Stimulated activated CD4-positive, alpha-beta T cell treated with anti-CD3 and anti-CD28 coated beads, Interleukin-2, amount 100 ng/mL, for 4 hours (primary cell): ENCODE data around the gene RNF126.
"Not testable (repeated sequence)": the region's sequence is repeated elsewhere in the genome, so short reads cannot be mapped to it uniquely, and the experiment has no call there.

Experiments
- DNase-seq: peaks from one replicate; pipeline ENCODE4 v3.0.0-alpha.2; 2020; ENCODE audit warnings: low read depth

RNF126 gene

DNA sequence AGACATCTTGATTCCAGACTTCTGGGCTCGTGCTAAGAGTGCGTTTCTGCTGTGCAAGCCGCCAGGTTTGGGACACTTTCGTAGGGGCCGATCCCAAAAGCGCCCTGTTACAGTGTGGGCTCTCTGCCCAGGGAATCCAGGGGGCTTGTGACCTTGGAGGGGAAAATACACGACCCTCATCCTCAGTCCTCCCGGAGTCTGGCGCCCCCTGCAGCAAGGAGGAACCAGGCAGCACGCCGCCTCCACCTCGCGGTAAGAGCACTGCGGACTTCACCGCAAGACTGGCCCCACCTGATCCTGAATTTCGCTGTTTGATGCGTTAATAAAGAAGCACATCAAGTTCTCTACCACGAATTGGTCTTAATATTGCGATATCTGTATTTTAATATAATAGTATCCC lies 34.8 kb downstream of the RNF126 start:
- DNase-seq: no peak

DNA sequence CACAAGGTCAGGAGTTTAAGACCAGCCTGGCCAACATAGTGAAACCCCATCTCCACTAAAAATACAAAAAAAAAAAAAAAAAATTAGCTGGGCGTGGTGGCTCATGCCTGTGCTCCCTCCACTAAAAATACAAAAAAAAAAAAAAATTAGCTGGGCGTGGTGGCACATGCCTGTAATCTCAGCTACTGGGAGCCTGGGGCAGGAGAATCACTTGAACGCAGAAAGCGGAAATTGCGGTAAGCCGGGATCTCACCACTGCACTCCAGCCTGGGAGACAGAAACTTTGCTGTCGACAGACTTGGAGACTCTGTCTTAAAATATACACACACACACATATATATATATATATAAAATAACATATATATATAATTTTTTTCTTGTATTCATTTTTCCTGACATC lies 36.4 kb downstream of the RNF126 start:
- DNase-seq: not testable (repeated sequence)

DNA sequence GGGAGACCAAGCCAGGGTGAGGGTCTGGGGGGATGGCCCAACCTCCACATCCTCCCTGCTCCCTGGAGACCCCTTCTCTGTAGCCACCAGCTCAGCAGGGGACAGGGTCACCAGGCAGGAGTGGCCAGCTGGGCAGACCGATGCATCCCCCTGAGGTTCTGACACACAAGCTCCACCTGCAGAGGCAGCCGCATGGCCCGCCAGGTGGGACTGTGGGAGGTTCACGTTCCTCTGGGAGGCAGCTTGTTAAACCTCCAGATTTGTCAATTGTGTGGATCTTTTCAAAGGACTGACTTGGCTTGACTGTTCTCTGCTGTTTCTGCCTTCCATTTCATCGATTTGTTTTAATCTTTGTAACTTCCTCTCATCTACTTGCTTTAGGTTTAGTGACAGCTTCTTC lies 37.8 kb downstream of the RNF126 start:
- no peak for DNase-seq

DNA sequence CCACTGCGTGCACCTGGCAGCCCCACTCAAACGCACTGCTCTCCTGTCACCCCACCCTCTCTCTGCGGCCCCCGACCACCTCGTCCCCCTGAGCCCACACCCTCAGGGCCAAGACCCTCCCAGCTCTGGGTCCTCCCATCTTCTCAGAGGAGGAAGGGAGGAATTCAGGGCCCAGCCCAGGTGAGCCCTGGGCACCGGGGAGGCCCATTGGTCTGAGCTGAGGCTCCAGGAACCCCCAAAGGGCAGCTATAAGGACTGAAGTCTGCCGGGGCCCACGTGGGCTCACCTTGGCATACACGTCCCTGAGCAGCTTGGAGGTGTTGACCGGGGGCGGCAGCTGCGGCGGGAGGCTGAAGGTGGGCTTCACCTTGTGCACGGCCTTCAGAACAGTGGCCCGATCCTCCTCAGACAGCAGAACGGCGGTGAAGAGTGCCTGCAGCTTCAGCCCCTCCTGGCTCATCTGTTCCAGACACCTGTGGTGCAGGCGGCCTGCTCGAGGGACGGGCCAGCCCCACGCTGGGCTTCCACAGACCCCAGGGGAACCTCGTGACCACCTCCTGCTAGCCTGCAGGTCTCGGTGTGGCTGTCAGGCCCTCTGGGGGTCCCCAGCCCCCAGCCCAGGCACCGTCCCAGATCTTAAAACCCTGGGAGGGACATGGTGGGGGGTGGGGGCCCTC lies 38.4 kb downstream of the RNF126 start:
- DNase-seq: no peak

DNA sequence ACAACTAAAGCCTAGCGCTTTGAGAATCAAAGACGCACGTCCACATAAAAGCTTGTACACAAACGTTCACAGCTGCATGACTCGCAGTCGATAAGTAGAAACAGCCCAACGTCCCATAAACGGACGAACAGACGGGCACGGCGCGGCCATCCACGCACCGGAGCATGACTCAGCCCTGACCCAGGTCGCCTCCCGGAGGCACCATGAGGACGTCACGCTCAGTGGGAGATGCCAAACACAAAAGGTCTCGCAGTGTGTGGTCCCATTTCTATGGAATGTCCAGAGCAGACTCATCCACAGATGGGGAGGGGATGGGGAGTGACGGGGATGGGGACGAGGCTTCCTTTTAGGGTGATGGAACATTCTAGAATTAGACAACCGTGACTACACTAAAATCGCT lies 39.0 kb downstream of the RNF126 start:
- no peak for DNase-seq

DNA sequence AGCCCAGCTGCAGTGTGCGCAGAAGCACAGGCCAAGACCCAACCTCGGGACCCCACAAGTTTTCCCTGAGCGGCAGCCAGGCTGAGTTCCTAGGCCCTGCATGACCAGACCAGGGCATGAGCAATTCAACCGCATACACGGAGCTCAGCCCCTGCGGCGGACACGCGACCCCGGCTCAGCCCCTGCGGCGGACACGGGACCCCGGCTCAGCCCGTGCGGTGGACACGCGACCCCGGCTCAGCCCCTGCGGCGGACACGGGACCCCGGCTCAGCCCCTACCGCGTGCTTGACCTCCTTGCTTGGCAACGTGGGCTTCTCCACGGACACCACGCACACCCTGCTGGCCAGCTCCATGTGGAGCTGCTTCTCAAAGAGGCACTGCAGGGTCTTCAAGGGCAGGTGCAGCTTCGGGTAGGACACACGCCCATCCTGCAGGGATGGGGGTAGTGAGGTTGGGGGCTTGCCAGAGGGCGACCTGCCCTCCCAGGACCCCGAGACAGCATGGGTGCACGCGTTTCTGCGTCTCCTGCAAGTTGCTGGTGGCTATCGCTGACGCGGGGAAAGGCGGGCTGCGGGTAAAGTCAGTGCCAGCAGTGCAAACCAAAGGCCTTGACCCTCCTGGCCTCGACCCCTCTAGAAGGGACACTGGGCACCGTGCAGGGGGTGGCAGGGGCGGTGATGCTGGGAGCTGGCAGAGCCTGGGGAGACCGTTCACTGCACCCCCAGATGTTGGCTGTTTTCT lies 39.7 kb downstream of the RNF126 start:
- no peak for DNase-seq

DNA sequence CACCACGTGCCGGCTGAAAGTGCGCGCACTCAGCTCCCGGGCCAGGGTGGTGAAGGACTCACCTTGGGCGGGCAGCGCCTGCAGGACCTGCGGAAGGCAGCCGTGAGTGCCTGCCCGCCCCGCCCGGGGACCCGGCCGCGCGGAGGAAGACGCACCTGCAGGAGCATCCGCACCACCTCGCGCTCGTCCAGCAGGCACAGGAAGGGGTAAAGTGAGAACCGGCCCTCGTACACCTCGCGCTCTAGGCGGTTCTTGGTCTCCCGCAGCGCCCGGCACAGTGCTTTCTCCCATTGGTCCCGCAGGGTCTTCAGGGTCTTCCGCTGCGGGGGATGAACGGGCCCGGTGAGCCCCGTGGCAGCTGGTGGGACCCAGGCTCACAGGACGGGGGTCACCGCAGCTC lies 40.3 kb downstream of the RNF126 start:
- DNase-seq: no peak

DNA sequence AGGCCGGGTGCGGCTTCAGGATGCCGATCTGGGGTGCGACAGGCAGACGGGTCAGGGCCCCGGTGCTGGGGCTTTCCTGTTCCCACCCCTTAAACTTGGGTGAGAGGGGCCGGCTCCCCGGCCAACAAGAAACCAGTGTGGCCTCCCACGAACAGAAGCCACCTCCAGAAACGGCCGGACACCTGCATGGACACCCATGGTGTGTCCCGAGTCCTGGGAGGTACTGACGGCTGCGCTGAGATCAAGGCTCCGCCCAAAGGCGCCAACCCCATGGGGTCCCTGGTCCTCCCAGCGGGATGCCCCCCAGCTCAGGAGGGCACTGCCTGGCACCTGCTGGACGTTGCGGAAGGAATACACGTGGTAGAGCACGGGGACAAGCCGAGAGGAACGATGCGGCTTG lies 41.2 kb downstream of the RNF126 start:
- DNase-seq: no peak

DNA sequence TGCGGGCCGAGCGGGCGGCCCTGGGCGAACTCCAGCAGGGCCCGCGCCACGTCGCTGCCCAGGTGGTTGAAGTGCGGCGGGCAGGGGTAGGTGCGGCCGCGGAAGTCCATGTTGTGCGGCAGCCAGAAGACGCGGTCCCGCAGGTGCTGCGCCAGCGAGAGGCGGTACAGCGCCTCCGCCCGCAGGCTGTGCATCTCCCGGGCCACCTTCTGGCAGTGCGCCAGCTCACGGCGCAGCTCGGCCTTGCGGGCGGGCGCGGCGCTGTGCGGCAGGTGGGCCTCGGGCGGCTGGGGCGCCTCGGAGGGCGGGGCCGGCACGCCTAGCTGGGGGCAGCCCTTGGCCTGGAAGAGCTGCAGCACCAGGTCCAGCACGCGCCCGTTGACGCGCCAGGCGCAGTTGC lies 41.8 kb downstream of the RNF126 start:
- not testable (repeated sequence) for DNase-seq

DNA sequence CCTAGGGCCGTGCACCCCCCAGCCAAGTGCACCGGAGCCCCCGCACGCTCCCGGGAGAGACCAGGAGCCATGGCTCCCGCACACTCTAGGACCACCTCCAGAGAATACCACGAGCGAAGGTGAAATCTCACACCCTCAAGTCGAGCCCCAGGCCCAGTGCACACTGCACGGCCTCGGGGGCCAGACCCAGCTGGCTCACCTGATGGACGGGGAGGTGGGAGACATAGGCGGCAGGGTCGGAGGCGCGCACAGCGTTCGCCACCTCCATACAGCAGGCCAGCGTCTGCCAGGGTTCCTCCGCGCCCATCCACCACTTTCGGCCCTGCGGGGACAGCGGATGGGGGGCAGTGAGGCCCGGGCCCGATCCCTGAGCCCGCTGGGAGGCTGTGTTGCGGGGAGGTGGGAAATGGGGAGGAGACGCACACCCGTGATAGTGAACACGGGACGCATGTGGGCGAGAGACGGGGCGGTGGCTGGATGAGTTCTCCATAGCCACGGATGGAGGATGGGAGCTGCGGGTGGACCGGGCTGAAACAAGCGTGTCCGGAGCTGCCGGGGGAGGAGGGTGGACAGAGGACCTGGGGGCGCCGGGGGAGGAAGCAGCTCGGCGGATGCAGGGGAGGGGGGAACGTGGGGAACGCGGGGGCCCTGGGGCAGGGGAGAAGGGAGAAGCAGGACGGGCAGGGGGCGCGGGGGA lies 42.7 kb downstream of the RNF126 start:
- DNase-seq: no peak

DNA sequence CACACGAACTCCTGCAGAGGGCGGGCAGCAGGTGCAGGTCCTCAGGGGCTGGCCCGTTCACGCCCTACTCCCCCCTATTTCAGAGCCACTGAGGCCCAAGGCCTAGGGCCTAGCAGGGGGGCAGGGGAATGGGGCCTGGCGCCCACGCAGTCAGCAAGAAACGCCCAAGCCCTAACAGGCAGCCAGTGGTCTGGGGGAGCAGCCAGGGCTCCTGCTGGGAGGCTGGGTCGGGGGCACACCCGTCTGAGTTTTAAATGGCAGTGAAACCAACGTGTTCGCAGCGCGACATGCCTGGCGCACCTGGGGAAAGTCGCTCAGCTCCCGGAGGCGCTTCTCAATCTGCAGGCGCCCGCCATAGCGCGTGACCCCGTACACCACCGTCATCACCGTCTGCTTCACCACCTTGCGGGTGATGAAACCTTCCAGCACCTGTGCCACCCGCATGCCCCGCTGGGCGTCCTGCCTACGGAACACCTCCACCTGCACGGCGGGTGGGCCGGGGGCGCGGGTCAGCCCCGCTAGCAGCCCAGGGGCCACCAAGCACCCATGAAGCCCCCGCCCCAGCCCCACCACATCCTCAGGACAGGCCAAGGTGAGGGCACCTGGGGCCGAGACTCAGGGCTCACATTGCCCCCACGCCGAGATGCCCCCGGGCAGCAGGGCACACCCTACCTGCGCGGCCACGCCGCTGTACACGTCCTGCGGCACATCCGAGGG lies 43.6 kb downstream of the RNF126 start:
- DNase-seq: no peak

DNA sequence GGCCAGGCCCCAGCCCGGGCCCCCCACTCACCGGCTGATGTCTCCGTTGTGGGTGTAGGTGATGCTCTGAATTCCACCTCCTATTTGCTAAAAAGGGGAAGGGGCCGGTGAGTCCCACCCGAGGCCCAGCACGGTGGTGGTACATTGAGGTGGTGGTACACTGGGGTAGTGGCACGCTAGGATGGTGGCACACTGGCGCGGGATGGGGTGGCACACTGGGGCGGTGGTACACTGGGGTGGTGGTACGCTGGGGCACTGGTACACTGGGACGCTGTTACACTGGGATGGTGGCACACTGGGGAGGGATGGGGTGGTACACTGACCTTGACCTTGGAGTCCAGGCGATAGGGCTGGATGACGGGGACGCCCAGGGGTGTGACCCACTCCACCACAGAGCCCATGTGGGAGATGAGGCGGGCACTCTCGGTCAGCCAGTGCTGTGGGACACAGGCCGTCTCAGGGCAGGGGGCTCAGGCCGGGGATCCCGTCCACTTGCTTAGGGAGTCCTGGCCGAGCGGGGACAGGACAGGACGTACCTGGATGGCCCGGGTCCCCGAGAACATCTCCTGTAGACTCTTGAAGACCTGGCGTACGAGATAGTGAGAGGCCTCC lies 44.2 kb downstream of the RNF126 start:
- no peak for DNase-seq

DNA sequence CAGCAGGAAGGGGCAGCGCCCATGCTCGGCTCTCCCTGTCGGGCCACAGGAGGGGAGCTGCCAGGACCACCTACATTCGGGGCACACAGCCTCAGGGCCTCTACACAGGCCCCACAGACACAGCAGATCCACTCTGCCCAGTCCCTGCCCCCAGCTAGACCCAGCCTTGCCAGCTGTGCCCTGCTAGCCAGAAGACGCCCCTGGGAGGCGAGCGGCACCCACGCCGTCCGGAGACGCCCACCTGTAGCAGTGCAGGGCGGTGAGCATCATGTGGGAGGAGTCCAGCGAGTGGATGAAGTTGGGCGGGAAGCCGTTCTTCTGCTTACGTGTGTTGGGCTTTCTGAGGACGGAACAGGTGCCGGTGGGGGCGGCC lies 44.8 kb downstream of the RNF126 start:
- no peak for DNase-seq

DNA sequence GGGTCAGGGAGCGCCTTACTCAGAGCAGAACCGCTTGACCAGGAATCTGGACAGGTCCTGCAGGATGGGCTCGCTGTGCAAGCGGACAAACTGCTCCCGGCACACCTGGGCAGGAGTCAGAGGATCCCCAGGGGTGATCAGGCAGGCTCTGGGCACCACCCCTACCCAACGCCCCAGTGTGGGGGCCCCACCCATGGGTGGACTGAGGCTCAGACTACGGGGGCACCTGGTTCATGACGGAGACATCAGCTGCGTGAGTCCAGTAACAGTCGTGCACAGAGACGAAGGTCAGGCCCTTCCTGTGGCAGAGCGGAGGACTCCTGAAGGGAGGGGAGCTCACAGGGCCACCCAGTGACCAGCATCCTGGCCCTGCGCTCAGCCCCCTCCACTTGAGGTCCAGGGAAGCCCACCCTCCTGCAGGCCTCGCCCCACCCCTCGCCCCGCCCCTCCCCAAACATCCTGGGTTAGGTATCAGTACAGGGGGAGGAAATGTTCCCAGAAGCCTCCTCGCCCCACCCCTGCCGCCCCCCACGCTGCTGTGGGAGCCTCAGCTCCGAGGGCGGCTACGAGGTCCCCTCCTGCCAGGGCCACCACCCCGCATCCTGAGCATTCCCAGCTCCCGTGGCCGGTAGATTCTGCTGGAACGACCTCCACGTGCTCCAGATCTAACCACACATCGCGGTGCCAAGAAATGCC lies 45.3 kb downstream of the RNF126 start:
- DNase-seq: no peak

DNA sequence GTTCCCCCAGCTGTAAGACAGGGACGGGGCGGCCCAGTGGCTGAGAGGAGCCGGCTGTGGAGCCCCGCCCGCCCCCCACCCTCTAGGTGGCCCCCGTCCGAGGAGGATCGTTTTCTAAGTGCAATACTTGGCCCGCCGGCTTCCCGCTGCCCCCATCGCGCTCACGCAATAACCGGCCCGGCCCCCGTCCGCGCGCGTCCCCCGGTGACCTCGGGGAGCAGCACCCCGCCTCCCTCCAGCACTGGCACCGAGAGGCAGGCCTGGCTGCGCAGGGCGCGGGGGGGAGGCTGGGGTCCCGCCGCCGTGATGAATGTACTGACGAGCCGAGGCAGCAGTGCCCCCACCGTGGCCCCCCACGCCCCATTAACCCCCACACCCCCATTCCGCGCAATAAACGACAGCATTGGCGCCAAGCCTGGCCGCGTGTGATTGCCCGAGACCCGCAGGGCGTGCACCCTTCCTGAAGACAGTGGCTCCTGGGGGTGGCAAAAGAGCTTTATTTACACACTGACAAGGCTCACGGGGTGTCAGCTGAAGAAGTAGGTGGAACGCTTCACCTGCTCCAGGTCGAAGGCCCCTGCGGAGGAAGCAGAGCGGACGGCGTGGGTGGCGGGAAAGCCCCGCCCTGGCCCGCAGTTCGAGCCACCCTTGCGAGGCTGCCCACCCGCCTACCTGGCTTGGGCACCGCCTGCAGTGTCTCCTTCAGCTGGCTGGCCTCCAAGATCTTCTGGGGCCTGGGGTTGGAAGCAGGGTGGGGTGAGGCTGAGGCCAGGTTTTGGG lies 46.1 kb downstream of the RNF126 start:
- no peak for DNase-seq

DNA sequence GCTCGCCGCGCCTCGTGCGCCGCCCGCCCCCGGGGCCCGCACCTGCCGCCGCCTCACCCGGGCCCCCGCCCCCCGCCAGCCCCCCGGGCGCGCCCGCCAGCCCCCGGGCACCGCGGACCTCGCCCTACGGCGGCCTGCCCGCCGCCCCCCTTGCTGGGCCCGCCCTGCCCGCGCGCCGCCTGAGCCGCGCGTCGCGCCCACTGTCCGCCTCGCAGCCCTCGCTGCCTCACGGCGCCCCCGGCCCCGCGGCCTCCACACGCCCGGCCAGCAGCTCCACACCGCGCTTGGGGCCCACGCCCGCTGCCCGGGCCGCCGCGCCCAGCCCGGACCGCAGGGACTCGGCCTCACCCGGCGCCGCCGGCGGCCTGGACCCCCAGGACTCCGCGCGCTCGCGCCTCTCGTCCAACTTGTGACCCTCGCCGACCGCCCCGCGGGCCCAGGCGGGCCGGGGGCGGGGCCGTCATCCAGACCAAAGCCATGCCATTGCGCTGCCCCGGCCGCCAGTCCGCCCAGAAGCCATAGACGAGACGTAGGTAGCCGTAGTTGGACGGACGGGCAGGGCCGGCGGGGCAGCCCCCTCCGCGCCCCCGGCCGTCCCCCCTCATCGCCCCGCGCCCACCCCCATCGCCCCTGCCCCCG lies 46.8 kb downstream of the RNF126 start:
- DNase-seq: no peak

DNA sequence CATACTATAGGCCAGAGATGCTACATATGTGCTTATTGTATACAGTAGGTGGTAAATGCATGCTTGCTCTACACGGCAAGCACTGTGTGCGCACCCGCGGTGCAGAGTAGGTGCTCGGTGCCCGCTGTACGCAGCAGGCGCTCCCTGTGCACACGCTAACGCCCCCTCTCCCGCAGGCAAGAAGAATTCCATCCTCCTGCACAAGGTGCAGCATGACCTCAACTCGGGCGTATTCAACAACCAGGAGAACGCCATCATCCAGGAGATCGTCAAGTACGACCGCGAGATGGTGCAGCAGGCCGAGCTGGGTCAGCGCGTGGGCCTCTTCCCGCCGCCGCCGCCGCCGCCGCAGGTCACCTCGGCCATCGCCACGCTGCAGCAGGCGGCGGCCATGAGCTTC lies 47.4 kb downstream of the RNF126 start:
- DNase-seq: no peak

DNA sequence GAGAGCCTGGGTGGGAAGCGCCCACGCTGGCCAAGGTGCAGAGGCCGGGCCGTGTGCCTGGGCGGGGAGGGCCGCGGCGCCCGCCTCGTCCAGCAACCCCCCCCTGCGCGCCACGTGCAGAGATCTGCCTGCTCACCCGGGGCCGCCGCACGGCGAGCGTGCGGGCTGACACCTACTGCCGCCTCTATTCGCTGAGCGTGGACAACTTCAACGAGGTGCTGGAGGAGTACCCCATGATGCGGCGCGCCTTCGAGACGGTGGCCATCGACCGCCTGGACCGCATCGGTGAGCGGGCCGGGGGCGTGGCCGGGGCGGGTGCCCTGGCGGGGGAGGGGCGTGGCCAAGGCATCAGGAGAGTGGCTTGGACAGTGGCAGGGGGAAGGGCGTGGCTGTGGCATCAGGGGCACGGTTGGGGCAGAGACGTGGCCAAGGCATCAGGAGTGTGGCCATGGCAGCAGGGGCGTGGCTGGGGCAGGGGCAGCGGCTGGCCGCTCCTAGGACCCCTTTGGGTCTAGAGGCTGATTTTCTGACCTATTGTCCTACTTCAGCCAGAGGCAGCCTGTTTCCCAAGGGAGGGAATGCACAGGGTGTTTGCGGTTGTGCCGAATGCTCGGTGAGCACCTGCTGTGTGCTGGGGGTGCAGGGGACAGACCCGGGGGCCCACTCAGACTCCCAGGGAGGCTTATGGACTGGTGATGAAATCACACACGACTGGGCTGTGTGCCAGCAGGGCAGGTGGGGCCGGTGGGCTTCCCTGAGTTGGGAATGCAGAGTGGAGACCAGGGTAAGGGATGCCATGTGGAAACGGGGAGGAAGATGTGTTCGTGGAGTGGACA lies 49.1 kb downstream of the RNF126 start:
- no peak for DNase-seq

DNA sequence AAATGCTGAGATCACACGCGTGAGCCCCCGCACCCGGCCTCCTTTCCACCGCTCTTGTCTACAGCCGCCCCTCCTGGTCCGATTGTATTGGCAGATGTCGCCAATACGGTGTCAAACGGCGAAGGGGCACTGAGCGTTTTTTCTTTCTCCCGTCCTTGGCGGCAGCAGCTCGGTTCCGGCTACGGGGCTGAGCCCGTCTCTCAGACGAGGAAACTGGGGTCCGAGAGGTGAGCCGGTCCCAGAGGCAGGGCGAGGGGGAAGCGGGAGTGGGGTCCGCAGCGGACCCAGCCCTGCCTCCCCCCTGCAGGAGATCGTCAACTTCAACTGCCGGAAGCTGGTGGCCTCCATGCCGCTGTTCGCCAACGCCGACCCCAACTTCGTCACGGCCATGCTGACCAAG lies 50.1 kb downstream of the RNF126 start:
- no peak for DNase-seq
